Lower lobe of right lung (tissue), 2 donors: Measurements from ENCODE around the gene MON1B. TPM values are rescaled to one million over a fixed set of nuclear protein-coding genes. Genes with fewer than 3 reads are reported as not detected.
A peak's percentile ranks its signal among the peaks of the same experiment; 100 is the strongest.

Source experiments
- ATAC-seq, 2 donors: fragments of 200-7000 bp; cut with Tn5 transposase; one replicate each; pipeline ENCODE4 v1.9.1; 2020 to 2022; ENCODE audit warnings: mild to moderate bottlenecking in 2 of 2, moderate library complexity in 2 of 2
- DNase-seq: peaks from one replicate; pipeline ENCODE4 v3.0.0-alpha.2; 2020
- H3K27ac ChIP-seq: fragments of 200-600 bp; one replicate; pipeline ENCODE4 v1.8.0; 2022
- H3K27me3 ChIP-seq: fragments of 200-600 bp; one replicate; pipeline ENCODE4 v1.8.0; 2022; ENCODE audit warnings: low read depth
- H3K36me3 ChIP-seq: fragments of 200-600 bp; one replicate; pipeline ENCODE4 v1.8.0; 2022; ENCODE audit warnings: mild to moderate bottlenecking
- H3K4me1 ChIP-seq: fragments of 200-600 bp; one replicate; pipeline ENCODE4 v1.8.0; 2022
- H3K4me3 ChIP-seq: fragments of 200-600 bp; one replicate; pipeline ENCODE4 v1.8.0; 2022; ENCODE audit warnings: mild to moderate bottlenecking
- H3K9me3 ChIP-seq: fragments of 200-600 bp; one replicate; pipeline ENCODE4 v1.8.0; 2022
- intact Hi-C: fragments of 100-400 bp; cut with DNase I; formaldehyde crosslinking; loops from one replicate; pipeline ENCODE4 v1.11.0; 2022
- total RNA-seq: library from RNA; stranded (reverse); fragmentation: NEBNext Ultra II Directional; extraction: Animal tissue kit (Norgen Biotek cat#: 25700); gene quantifications from one replicate; pipeline ENCODE4 v1.2.1, GENCODE V29; 2021
- TF ChIP-seq, protein P1 (sequence below): fragments of 200-600 bp; IDR thresholded peaks from one replicate; pipeline ENCODE4 v1.8.0; 2022; ENCODE audit warnings: antibody characterized with exemption, mild to moderate bottlenecking
- donor health status: DM: no; HTN: yes; CAD: no; lungs with severe emphysema.

Gene MON1B
- total RNA-seq, 1 donor from 2014 or later, result 62.2 TPM

DNA sequence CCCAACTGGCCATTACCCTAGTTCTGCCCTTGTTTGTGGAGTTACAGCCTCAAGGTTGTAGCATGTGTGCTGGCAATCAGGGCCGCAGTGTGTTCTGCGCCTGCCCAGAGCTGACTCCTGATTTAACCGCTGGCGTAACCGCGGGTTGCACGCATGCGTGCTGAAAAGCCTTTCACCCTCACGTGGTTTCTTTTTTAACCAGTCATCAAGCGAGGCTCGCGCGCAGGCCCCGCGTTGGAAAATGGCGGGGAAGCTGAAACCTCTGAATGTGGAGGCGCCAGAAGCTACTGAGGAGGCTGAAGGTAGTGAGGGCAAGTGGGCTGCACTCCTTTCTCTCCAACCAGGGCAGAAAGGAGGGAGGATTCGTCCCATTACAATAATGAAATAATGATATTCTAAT lies 8.2 kb downstream of the MON1B start, which contains the start of gene SYCE1L:
Gene SYCE1L, plus strand, starts transcription at position 198 of the 400 bp plus-strand sequence. Its CDS starts 44 bp downstream, at position 242.
- no peaks in the 10 kb centered on the region for H3K27me3 ChIP-seq
- no peaks in the 10 kb centered on the region for H3K9me3 ChIP-seq
- no peak within 1 kb of the TSS for H3K27ac ChIP-seq
- H3K4me1 ChIP-seq, result no peaks in the 10 kb centered on the region
- H3K4me3 ChIP-seq, result no peak within 1 kb of the TSS
- H3K36me3 ChIP-seq, result peaks cover 76% of the 10 kb centered on the region
- intact Hi-C loops, result no loop called here
- no peak for DNase-seq
- no peak for ATAC-seq
- TF ChIP-seq, protein P1, sequence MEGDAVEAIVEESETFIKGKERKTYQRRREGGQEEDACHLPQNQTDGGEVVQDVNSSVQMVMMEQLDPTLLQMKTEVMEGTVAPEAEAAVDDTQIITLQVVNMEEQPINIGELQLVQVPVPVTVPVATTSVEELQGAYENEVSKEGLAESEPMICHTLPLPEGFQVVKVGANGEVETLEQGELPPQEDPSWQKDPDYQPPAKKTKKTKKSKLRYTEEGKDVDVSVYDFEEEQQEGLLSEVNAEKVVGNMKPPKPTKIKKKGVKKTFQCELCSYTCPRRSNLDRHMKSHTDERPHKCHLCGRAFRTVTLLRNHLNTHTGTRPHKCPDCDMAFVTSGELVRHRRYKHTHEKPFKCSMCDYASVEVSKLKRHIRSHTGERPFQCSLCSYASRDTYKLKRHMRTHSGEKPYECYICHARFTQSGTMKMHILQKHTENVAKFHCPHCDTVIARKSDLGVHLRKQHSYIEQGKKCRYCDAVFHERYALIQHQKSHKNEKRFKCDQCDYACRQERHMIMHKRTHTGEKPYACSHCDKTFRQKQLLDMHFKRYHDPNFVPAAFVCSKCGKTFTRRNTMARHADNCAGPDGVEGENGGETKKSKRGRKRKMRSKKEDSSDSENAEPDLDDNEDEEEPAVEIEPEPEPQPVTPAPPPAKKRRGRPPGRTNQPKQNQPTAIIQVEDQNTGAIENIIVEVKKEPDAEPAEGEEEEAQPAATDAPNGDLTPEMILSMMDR, result no peak

DNA sequence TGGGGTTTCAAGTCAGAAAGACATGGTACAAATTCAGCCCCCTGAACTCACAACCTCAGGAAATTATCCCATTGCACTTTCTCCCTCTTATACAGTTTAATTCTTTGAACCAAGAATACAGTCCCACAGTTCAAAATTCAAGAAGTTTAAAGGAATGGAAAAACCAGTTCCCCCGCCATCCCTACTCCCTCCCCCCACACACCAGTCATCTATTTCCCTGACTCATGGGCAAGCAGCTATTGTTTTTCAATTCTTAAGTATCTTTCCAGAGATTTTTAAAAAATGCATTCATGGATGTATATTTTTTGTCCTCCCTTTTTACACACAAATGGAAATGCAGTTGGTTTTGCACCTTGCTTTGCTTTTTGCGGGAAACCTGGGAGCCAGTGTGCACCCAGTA lies 15.5 kb downstream of the MON1B start:
- intact Hi-C loops, result no loop called here
- no peak overlapping the region for H3K4me3 ChIP-seq
- ATAC-seq (no peak), DNase-seq (no peak)
- TF ChIP-seq, protein P1, result no peak
- peaks cover 3% of the 10 kb centered on the region for H3K36me3 ChIP-seq
- H3K27me3 ChIP-seq, result no peaks in the 10 kb centered on the region
- H3K4me1 ChIP-seq, result no peaks in the 10 kb centered on the region
- no peaks in the 10 kb centered on the region for H3K9me3 ChIP-seq
- no peak overlapping the region for H3K27ac ChIP-seq

DNA sequence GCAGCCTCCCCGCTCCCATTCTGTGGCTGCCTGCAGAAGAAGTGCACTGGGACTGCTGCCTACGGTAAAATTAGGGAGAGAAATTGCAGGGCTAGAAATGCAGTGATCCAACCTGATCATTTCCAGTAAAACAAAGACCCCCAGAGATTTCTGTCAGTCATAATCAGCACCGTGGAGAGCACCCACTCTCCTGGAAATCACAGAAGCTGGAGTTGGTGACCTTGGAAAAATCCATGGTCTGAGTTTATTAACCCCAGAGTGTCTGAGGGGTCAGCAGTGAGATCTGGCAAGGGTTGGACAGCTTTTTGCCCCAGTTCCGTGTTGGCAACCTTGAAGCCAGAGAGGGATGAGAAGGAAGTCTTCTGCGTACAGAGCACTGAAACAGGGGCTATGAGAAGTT lies 16.0 kb downstream of the MON1B start:
- intact Hi-C loops, result no loop called here
- Histone ChIP-seq H3K27ac (no peak overlapping the region), H3K4me3 (no peak overlapping the region), H3K36me3 (no peaks in the 10 kb centered on the region), H3K9me3 (no peaks in the 10 kb centered on the region), H3K27me3 (no peaks in the 10 kb centered on the region), H3K4me1 (no peaks in the 10 kb centered on the region)
- DNase-seq (no peak), ATAC-seq (no peak)
- TF ChIP-seq, protein P1, result no peak

DNA sequence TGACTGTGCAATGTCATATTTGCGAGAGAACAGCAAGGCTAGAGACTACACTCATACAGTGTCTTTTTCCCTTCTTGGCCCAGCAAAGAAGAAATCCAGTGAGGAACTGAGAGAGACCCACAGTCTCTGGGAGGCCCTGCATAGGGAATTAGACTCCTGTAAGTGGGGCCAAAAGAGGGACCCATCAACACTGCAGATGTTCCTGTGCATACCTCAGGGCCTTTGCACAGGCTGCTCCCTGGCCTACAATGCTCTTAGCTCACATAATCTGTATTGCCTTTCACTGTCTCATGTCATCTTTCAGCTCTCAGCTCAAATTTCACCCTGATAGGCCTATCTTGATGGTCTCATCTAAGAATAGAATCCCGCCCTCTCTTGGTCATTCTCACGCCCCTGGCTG lies 17.4 kb downstream of the MON1B start:
- intact Hi-C loops, result no loop called here
- Histone ChIP-seq H3K4me1 (peaks cover 5% of the 10 kb centered on the region), H3K9me3 (no peaks in the 10 kb centered on the region), H3K27ac (no peak overlapping the region), H3K36me3 (no peaks in the 10 kb centered on the region), H3K4me3 (no peak overlapping the region), H3K27me3 (no peaks in the 10 kb centered on the region)
- TF ChIP-seq, protein P1, result no peak
- ATAC-seq (no peak), DNase-seq (no peak)

DNA sequence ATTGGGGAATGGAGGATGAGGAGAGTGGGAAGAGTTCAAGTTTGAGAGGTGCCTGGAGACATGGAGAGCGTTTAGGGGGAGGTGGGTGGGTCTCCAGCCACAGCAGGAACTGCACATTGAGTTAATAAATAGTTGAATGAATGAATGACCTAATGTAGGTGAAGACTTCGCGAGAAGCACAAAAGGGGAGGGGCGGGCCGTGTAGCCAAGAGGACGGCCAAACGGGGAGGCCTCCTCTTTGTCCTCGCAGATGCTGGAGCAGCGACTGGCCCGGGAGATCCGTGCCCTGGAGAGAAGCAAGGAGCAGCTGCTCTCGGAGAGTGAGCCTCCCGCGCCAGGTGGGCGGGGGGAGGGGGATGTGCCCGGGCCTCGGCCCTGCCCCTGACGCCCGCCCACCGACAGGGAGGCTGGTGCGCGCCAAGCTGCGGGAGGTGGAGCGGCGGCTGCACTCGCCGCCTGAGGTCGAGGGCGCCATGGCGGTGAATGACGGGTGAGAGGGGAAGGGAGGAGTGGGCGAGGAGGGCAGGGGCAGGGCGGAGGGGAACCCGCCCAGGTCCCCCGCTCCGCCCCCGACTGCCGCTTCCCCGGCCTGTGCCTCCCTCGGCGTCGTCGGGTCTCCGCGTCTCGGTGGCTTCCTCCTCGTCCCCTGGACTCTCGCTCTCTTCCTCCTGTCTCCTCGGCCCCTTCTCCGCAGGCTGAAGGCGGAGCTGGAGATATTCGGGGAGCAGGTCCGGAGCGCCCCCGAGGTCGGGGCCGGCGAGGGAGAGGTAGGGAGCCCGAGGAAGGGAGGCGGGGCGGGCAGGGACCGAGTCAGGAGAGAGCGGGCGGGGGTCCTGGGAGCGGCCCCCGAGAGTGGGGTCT lies 21.1 kb downstream of the MON1B start:
- Histone ChIP-seq H3K36me3 (no peaks in the 10 kb centered on the region), H3K27ac (peak overlapping the region; percentile 73), H3K4me1 (peaks cover 6% of the 10 kb centered on the region), H3K4me3 (peak overlapping the region; percentile 73), H3K27me3 (no peaks in the 10 kb centered on the region), H3K9me3 (no peaks in the 10 kb centered on the region)
- ATAC-seq (peak; percentile 82 to 85), DNase-seq (peak; percentile 71)
- TF ChIP-seq, protein P1, result no peak
- intact Hi-C loops, result no loop called here
